GM18508 (cell line): ENCODE data around the gene SEZ6L2.
"Not testable (repeated sequence)": the region's sequence is repeated elsewhere in the genome, so short reads cannot be mapped to it uniquely, and the experiment has no call there.

Experiments used
- ATAC-seq: cut with Tn5 transposase; IDR thresholded peaks from one replicate; pipeline ENCODE4 v1.9.1; 2021; ENCODE audit warnings: moderate number of reproducible peaks; ENCODE audit not compliant: insufficient read depth, unreplicated experiment

SEZ6L2 gene

GRCh38 chr16:29910819-29911675, 11.7 kb upstream of the SEZ6L2 start:
- ATAC-seq: no peak

- ATAC-seq: not testable (repeated sequence)
Measured at GRCh38 chr16:29909851-29910250, 10.5 kb upstream of the SEZ6L2 start.

- ATAC-seq: no peak
Measured at GRCh38 chr16:29909391-29909790, 10.0 kb upstream of the SEZ6L2 start.

GRCh38 chr16:29908719-29909220, 9.4 kb upstream of the SEZ6L2 start:
- no peak for ATAC-seq

- ATAC-seq: no peak
Measured at GRCh38 chr16:29907973-29908372, 8.6 kb upstream of the SEZ6L2 start.

GRCh38 chr16:29906520-29907244, 7.3 kb upstream of the SEZ6L2 start:
- ATAC-seq: no peak

GRCh38 chr16:29905668-29906067, 6.3 kb upstream of the SEZ6L2 start:
- no peak for ATAC-seq

GRCh38 chr16:29904947-29905346, 5.6 kb upstream of the SEZ6L2 start:
- ATAC-seq: no peak

GRCh38 chr16:29903590-29903989, 4.2 kb upstream of the SEZ6L2 start:
- ATAC-seq: no peak

GRCh38 chr16:29901607-29901945, 2.2 kb upstream of the SEZ6L2 start:
- no peak for ATAC-seq

GRCh38 chr16:29900888-29901606, 1.7 kb upstream of the SEZ6L2 start:
- no peak for ATAC-seq

- ATAC-seq: no peak
Measured at GRCh38 chr16:29900102-29900887, 945 bp upstream of the SEZ6L2 start, which contains the start of gene ASPHD1. Gene ASPHD1, plus strand, starts transcription at chr16:29900488. Its CDS starts 484 bp downstream, at chr16:29900972.

GRCh38 chr16:29898804-29899515, 390 bp downstream of the SEZ6L2 start:
- no peak for ATAC-seq

- ATAC-seq: no peak
Measured at GRCh38 chr16:29898135-29898803, 1.1 kb downstream of the SEZ6L2 start.

- no peak for ATAC-seq
Measured at GRCh38 chr16:29897333-29897732, 2.0 kb downstream of the SEZ6L2 start.

- ATAC-seq: no peak
Measured at GRCh38 chr16:29896841-29897240, 2.5 kb downstream of the SEZ6L2 start.

- ATAC-seq: no peak
Measured at GRCh38 chr16:29894352-29894751, 5.0 kb downstream of the SEZ6L2 start.

GRCh38 chr16:29893553-29893952, 5.8 kb downstream of the SEZ6L2 start:
- ATAC-seq: no peak

GRCh38 chr16:29892458-29892813, 6.9 kb downstream of the SEZ6L2 start:
- ATAC-seq: no peak
